Panc1 (cell line): ENCODE measurements around the gene EEF2K.

Source experiments
- POLR2AphosphoS5 ChIP-seq: IDR thresholded peaks from 2 replicates; pipeline ENCODE4 v1.6.1; 2012; ENCODE audit warnings: mild to moderate bottlenecking, low read depth, low read length, moderate library complexity
- TF ChIP-seq, protein P1 (sequence below): fragments of 450-650 bp; IDR thresholded peaks from 2 replicates; pipeline ENCODE4 v1.5.1; 2017; ENCODE audit warnings: mild to moderate bottlenecking

DNA sequence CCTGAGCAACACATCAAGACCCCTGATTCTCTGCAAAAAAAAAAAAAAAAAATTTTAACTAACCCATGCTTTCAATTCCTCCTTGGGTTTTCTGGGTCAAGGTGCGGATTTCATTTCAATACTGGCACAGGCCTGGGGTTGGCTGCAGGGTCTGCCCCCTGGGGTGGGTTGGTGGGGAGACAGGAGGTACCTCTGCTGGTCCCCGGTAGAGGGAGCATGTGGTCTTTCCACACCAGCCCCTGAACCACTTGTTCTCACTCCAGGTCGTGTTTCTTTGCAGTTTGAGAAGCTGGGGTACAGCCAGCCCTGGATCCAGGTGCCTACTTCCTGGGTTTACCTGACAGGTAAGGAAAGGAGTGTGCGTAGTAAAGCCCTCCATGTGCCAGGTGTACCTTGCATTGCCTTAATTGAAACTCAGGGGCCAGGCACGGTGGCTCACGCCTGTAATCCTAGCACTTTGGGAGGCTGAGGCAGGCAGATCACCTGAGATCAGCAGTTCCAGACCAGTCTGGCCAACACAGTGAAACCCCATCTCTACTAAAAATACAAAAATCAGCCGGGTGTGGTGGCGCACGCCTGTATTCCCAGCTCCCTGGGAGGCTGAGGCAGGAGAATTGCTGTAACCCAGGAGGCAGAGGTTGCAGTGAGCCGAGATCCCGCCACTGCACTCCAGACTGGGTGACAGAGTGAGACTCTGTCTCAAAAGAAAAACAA, 22.0 kb upstream of the EEF2K start:
- TF ChIP-seq, protein P1, sequence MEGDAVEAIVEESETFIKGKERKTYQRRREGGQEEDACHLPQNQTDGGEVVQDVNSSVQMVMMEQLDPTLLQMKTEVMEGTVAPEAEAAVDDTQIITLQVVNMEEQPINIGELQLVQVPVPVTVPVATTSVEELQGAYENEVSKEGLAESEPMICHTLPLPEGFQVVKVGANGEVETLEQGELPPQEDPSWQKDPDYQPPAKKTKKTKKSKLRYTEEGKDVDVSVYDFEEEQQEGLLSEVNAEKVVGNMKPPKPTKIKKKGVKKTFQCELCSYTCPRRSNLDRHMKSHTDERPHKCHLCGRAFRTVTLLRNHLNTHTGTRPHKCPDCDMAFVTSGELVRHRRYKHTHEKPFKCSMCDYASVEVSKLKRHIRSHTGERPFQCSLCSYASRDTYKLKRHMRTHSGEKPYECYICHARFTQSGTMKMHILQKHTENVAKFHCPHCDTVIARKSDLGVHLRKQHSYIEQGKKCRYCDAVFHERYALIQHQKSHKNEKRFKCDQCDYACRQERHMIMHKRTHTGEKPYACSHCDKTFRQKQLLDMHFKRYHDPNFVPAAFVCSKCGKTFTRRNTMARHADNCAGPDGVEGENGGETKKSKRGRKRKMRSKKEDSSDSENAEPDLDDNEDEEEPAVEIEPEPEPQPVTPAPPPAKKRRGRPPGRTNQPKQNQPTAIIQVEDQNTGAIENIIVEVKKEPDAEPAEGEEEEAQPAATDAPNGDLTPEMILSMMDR: peak; percentile 23
- no peak for TF ChIP-seq POLR2AphosphoS5
